NCI-H146 (cell line): ENCODE data around the gene CDC42BPA.

ENCODE experiments used
- DNase-seq: peaks from one replicate; lab custom pipeline; 2025; lab: John Stamatoyannopoulos, UW

CDC42BPA gene

GRCh38 chr1:226981386-226981817 is 336.9 kb downstream of the CDC42BPA start:
- DNase-seq = no peak

- DNase-seq = no peak
Measured at GRCh38 chr1:226980565-226981385, 337.5 kb downstream of the CDC42BPA start.

- DNase-seq = no peak
Measured at GRCh38 chr1:226980122-226980560, 338.2 kb downstream of the CDC42BPA start.

GRCh38 chr1:226979517-226980121 is 338.7 kb downstream of the CDC42BPA start:
- no peak for DNase-seq

GRCh38 chr1:226979115-226979516 is 339.2 kb downstream of the CDC42BPA start:
- no peak for DNase-seq

- DNase-seq = no peak
Measured at GRCh38 chr1:226978432-226979114, 339.7 kb downstream of the CDC42BPA start.

GRCh38 chr1:226977643-226978431 is 340.5 kb downstream of the CDC42BPA start:
- no peak for DNase-seq

- DNase-seq = no peak
Measured at GRCh38 chr1:226976978-226977642, 341.2 kb downstream of the CDC42BPA start.

GRCh38 chr1:226976276-226976977 is 341.9 kb downstream of the CDC42BPA start:
- no peak for DNase-seq

- DNase-seq = peak; percentile 72
Measured at GRCh38 chr1:226975259-226976250, 342.7 kb downstream of the CDC42BPA start.

- no peak for DNase-seq
Measured at GRCh38 chr1:226974544-226975258, 343.6 kb downstream of the CDC42BPA start.

GRCh38 chr1:226973898-226974543 is 344.3 kb downstream of the CDC42BPA start:
- DNase-seq = no peak

GRCh38 chr1:226973371-226973897 is 344.9 kb downstream of the CDC42BPA start:
- DNase-seq = no peak

GRCh38 chr1:226972931-226973330 is 345.4 kb downstream of the CDC42BPA start:
- DNase-seq = no peak

- no peak for DNase-seq
Measured at GRCh38 chr1:226971765-226972164, 346.5 kb downstream of the CDC42BPA start.

GRCh38 chr1:226967665-226968064 is 350.6 kb downstream of the CDC42BPA start:
- DNase-seq = no peak

GRCh38 chr1:226966683-226967082 is 351.6 kb downstream of the CDC42BPA start:
- no peak for DNase-seq
